SU-DHL-6 (cell line): ENCODE measurements around the gene PGM2.

ENCODE experiments used
- CTCF ChIP-seq: fragments of 200-600 bp; sonication (generic); IDR thresholded peaks from one replicate; pipeline ENCODE4 v1.5.1; 2017; ENCODE audit warnings: antibody characterized with exemption, mild to moderate bottlenecking, low read length, moderate library complexity; ENCODE audit not compliant: insufficient read depth, poor library complexity, severe bottlenecking
- EZH2phosphoT487 ChIP-seq: fragments of 200-600 bp; sonication (generic), shearing (Covaris generic); conservative IDR thresholded peaks from 2 replicates; pipeline ENCODE4 v1.6.1; 2018; ENCODE audit warnings: mild to moderate bottlenecking, antibody characterized with exemption, low read length, moderate library complexity, mixed read lengths

GRCh38 chr4:37836274-37836673 lies 9.8 kb downstream of the PGM2 start:
- TF ChIP-seq CTCF: no peak
- TF ChIP-seq EZH2phosphoT487: no peak
